ENCODE results near the gene SMARCAL1.

The SMARCAL1 gene

GRCh38 chr2:216477283-216478035 is 65.2 kb downstream of the SMARCAL1 start:
- no peak for DNase-seq

DNA sequence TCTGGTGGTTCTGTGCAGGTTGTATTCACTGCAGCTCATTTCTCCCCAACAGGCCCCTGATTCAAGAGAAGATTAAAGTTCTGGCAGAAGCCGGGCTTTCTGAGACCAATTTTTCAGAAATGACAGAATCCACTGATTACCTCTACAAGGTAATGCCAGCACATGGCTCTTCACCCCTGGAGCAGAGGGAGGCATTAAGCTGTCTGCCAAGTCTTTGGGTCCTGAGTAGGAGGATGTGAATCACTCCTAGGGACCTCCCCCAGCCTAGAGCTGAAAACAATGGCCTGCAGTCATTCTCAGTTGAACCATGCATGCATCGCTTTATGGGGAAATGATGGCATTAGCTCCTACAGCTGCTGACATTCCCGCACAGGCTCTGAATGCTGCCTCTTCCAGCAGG is 65.9 kb downstream of the SMARCAL1 start:
- no peak for DNase-seq

GRCh38 chr2:216478791-216479190 is 66.5 kb downstream of the SMARCAL1 start:
- DNase-seq, result no peak

DNA sequence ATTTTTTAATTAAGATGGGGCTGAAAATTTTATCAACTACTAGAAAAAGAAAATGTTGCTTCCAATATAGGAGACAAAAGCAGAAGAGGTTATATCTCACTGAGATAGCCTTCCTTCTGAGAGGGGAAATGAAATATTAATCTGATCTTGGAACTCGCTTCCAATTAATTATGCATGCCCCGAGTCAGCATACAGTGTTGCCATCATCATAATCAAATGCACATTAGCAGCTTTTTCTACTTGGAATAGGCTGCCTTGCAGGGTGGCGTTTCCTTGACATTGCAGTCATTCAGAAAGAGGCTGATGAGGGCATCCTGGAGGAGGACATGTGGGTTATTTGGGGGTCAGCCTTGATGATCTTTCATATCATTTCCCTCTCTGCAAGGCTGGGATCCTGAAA is 67.9 kb downstream of the SMARCAL1 start:
- DNase-seq, result no peak

DNA sequence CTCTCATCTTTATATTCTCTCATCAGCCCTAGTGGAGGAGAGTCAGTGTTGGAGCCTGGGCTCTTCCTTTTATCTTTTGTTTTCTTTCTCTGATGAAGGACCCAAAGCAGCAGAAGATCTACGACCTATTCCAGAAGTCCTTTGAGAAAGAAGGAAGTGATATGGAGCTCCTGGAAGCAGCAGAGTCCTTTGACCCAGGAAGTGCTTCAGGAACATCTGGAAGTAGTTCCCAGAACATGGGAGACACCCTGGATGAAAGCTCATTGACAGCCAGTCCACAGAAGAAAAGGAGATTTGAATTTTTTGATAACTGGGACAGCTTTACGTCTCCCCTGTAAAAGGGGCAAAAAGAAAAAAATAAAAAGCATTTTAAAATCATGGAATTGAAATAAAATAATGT is 70.4 kb downstream of the SMARCAL1 start:
- DNase-seq, result no peak

DNA sequence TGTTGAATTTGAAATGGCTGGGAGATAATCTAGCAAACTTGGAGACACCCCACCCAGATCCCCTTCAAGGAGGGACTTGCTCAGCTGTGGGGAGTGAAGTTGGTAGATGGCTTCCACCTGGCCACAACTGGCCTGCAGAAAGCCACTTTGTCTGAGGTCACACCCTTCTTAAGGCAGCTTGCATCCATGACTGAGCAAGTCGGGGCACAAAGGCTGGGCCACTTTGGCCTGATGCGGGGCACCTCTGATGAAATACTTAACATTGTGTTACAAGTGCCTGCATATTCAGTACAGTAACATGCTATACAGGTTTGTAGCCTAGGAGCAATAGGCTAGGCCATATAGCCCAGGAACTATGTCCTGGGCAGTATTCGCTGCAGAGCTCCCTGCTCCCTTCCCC is 73.0 kb downstream of the SMARCAL1 start:
- no peak for DNase-seq

- no peak for DNase-seq
Observed at GRCh38 chr2:216485745-216486144, 73.5 kb downstream of the SMARCAL1 start.

GRCh38 chr2:216486271-216486670 is 74.0 kb downstream of the SMARCAL1 start:
- DNase-seq, result no peak

DNA sequence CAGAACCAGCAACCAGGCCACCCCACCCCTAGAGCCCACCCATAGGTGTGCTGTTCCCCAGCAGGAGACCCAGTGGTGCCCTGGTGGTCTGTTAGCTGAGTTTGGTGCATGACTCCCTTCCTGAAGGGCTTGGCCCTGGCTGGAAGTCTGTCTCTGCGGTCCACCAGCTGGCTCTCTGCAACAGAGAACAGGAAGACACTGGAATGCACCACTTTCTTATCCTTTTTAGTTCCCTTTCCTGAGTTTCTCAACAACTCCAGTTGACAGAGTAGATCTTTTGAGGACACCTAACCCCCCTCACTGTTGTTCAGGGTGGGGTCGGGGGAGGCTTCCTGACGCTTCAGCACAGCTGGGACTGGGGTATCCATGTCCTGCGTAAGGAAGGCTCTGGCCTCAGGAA is 74.4 kb downstream of the SMARCAL1 start:
- DNase-seq, result no peak

- DNase-seq, result no peak
Observed at GRCh38 chr2:216490061-216490460, 77.8 kb downstream of the SMARCAL1 start.

- DNase-seq, result no peak
Observed at GRCh38 chr2:216491793-216492596, 79.7 kb downstream of the SMARCAL1 start.

DNA sequence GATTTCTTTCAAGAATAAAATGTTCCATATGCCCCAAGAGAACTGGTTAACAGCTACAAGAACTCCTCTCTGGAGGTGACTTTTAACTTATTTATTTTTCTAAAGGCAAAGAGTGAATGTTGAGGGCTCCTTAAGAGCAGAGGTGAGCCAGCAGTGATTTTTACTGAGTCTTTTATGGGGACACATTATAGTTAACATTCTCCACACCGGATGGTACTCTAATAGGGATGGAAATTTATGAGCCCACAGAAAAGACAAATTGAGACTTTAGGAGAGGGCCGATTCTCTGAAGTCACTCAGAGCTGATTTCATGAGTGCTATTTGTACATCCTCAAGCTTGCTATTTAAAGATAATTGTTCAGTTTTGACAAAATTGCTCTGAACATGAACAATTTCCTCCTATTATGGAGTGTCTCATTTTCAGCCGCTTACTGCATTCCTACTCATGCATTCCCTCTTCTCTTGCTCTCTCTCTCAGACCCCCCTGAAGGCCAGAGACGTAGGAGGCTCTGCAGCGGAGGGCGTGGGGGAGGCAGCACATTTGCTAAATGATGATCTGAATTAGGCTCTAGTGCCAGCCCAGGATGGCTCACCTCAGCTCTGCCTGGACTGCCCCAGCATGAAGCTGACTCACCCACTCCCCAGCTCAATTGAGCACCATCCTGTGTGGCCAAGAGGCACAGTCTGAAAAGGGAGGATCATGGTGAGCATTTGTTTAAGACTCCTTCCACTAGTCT is 80.5 kb downstream of the SMARCAL1 start:
- no peak for DNase-seq

DNA sequence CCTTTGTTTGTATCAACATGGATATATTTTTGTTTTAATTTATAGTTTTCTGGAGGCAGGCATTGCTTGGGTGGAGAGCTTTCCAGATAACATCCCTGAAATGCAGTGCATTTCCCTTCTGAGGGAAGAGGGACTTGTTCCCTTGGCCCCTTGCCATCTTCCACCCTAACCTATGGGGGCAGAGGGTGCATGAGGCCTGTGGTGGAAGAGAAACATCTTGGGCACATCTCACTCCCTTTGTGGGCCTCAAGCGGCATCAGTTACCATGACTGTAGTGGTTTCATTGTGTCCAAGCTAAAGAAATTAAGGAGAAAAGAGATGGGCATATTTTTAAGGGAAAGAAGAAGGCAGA is 81.0 kb downstream of the SMARCAL1 start:
- no peak for DNase-seq

GRCh38 chr2:216495656-216496055 is 83.4 kb downstream of the SMARCAL1 start:
- no peak for DNase-seq

GRCh38 chr2:216497382-216498069 is 85.2 kb downstream of the SMARCAL1 start:
- DNase-seq, result no peak

GRCh38 chr2:216498070-216498378 is 85.7 kb downstream of the SMARCAL1 start:
- no peak for DNase-seq

DNA sequence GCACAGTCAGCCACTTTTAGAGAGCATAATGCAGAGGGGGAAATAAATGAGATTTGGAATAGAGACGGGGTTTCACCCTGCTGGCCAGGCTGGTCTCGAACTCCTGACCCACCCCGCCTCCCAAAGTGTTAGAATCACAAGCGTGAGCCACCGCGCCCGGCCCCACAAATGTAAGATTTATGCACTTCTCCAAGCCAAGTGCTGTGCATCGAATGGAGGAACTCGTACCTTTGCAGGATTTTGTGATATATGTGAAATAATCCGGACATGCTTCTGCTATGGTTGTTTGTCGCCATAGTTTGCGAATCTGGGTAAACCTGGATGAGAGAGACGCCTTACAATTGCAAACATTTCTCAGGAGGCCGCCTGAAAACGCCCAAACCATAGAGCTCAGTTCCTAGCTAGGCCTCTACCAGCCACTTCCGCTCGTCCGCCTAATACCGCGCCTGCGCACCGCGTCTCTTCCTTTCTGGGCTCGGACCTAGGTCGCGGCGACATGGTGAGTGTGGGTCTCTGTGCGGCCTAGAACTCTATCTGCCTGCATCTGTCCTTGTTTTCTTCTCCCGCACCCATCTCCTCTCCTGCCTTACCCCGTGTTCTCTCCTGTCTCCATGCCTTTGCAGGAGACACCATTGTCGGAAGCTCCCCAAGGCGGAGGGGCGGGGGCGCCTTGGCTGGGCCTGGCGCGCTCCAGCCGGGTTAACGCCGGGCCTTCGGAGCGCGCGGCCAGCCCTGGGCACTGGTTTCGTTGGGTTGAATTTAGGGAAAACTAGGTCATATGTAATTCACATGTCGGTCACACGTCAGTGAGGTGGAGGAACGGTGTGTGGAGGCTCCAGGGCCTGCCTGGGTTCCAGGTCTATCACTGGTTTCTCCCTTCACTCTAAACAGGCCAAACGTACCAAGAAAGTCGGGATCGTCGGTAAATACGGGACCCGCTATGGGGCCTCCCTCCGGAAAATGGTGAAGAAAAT is 86.4 kb downstream of the SMARCAL1 start, which contains the start of gene RPL37A:
Gene RPL37A (plus strand): TSS at position 466 of the 974 bp plus-strand sequence. CDS start 31 bp downstream, at position 497.
- peak; percentile 90 to 95 for DNase-seq

GRCh38 chr2:216499641-216500218 is 87.4 kb downstream of the SMARCAL1 start:
- no peak for DNase-seq

DNA sequence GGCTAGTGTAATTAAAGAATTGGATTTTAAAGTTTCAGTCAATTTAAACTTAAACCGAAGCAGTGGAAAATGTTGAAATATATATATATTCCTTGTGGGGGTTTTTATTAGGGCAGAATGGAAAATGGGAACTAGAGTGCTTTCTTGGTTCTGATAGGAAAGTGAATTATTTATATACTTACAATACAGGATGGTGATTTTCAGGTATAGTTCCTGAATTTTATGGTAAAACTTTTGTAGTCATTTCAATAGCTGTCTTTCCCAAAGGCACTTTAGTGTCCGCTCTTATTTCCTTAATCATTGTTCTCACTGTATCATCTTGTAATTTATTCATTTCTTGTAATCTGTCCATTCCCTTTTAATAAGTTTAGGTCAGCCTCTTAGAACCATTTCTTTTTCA is 88.3 kb downstream of the SMARCAL1 start:
- DNase-seq, result no peak

- DNase-seq, result no peak
Observed at GRCh38 chr2:216501854-216502253, 89.6 kb downstream of the SMARCAL1 start.

DNA sequence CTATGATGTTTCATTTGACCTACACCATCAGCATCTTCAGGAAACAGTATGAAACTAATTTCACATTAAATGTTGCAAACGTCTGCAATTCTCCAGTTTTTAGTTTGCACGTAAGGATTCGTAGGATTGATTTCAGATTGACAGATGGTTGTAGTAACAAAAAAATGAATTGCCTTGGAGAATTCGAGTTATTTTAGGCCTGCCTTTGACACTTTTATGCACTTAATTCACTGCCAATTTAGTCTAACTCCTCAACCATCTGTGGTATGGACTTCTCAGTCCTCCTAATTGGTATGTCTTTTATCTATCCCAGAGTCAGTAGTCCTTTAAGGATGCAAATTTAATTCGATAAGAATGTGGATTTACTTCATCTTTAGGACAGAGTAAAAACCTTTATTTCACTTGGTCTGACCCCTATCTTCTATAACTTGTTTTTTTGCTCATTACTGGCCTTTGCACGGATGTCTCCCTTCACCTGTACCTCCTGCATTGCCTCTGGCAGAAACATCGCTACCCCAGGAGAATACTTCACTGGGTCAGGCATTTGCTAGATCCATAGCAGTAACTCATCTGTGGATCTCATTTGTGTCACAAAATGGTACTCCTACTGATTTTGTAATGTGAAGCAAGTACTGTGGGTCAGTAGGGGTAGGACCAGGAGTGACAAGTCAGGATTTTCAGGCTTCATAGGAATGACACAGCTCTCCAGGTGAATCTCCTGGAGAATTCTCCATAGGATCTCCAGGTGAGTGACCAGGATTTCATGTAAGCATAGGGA is 90.3 kb downstream of the SMARCAL1 start:
- no peak for DNase-seq
